Erythroblast (primary cell): ENCODE data around the gene SPIB.

Source experiments
- GATA1 ChIP-seq: IDR thresholded peaks from 2 replicates; pipeline ENCODE4 v1.6.1; 2011; ENCODE audit warnings: low read depth, mild to moderate bottlenecking, control low read depth, low read length, moderate library complexity
- POLR2A ChIP-seq: IDR thresholded peaks from 2 replicates; pipeline ENCODE4 v1.6.1; 2011; ENCODE audit warnings: mild to moderate bottlenecking, low read length

DNA sequence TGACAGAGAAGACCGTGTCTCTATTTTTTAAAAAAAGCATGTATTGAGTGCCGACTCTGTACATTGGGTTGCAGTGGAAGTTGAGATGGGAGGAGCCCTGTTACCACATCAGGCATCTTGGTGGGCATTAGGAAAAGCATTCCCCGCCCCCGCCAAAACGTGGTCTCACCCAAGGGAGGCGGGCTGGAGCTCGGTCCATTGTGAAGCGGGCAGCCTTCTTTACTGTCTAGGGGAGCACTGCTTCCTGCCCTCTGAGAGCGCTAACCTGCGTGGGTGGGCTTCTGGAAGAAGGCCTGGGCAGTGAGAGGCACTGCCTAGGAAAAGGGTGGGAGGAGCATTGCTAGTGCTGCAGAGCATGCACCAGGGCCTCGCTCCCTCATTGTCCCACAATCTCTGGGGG is 38.6 kb upstream of the SPIB start:
- TF ChIP-seq POLR2A (no peak), GATA1 (no peak)
